Measurements from ENCODE around the gene LUC7L2.
"Not testable (repeated sequence)": the region's sequence is repeated elsewhere in the genome, so short reads cannot be mapped to it uniquely, and the experiment has no call there.

The LUC7L2 gene

DNA sequence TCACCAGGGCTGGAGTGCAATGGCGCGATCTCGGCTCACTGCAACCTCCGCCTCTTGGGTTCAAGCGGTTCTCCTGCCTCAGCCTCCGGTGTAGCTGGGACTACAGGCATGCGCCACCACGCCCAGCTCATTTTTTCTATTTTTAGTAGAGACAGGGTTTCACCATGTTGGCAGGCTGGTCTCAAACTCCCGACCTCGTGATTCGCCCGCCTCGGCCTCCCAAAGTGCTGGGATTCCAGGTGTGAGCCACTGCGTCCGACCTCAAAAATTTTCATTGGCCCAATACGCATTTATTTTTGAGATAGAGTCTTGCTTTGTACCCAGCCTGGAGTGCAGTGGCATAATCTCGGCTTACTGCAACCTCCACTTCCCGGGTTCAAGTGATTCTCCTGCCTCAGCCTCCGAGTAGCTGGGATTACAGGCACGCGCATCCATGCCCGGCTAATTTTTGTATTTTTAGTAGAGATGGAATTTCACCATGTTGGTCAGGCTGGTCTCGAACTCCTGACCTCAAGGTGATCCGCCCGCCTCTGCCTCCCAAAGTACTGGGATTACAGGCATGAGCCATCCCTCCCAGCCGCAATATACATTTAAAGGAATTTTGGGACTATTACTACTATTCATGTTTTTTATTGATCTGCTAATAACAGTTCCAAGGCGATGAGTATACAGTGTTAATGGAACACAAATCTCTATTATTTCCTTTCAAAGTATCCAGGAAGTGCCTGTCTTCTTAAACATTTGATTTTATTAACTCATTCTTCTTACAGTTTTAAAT, 1.8 kb upstream of the LUC7L2 start:
- DNase-seq, result not testable (repeated sequence)

GRCh38 chr7:139358541-139359365, 941 bp upstream of the LUC7L2 start:
- peak; percentile 14 for DNase-seq

GRCh38 chr7:139360210-139360947, 685 bp downstream of the LUC7L2 start:
- peak; percentile 86 for DNase-seq

GRCh38 chr7:139360948-139361307, 1.2 kb downstream of the LUC7L2 start:
- no peak for DNase-seq

DNA sequence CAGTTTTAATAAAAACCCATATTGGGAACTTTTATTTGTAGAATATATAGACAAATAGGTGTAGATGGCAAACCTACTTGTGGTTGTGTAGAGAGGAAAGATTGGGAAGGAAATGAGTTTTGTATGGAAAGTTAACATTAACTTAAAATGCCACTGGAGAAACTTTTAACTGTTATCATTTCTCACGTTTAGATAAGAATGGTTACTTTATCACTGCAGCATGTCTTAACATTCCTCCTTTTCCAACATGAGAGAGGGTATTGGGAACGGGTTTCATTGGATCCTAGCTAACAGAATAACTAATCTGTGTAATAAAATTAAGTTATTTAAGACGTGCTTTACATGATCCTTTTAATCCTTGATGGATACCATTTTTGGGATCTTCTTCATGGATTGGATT, 1.8 kb downstream of the LUC7L2 start:
- DNase-seq, result no peak

- no peak for DNase-seq
Observed at GRCh38 chr7:139362302-139362701, 2.6 kb downstream of the LUC7L2 start.

- DNase-seq, result no peak
Observed at GRCh38 chr7:139362981-139363380, 3.3 kb downstream of the LUC7L2 start.

DNA sequence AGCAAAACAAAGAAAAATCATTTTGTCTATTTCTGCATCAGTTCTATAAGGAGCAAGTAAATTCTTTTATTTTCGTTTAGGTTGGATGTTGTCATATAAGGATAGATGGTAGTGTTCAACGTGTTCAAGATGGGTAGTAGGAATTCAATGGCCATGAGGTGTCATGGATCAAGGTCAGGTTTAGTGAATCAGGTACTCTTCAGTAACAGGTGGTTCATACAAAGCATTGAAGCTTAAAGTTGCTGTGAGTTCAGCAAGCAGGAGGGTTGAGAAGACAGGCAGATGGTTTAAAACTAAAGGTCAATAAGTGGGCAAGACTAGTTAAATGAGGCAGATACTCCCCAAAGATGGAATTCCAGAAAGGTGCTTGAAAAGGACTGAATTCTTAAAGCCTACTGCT, 5.6 kb downstream of the LUC7L2 start:
- DNase-seq, result no peak

GRCh38 chr7:139366400-139366799, 6.7 kb downstream of the LUC7L2 start:
- DNase-seq, result no peak

- no peak for DNase-seq
Observed at GRCh38 chr7:139367438-139368155, 7.9 kb downstream of the LUC7L2 start.

GRCh38 chr7:139370301-139370942, 10.7 kb downstream of the LUC7L2 start:
- DNase-seq, result no peak

DNA sequence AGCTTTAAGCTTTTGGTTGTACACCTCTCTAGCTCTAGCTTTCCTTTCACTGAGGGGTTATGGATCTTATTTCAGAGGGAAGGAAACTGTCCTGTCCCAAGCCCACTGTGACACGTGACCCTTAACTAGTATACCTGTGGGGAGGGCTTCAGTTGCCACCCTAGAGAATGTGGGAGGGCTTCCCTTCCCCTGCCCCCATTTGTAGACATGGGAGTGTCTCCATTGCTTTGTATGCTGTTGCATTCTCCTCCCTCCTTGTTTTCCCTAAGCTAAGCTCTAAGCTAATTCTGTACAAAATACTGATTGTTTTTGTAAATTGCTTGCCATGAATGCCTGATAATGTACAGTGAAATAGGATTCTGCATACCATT, 11.2 kb downstream of the LUC7L2 start:
- DNase-seq, result no peak

DNA sequence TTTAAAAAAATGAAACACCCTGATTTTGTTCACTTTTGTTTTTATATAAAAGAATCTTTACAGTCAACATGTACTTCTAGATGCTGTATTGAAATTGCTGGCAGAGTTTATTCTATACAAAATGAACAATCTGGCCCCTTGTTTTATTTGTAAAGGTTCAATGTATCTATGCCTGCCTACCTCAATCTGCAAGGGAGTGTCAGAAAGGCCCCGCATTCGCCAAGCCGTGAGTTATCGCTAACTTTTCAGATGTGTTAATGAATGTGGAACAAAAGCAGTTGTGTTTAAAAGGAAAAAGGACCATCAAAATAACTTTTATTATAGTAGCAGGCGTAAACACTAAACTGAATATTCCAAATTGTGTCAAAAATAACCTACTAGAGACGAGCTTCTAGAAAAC, 14.6 kb downstream of the LUC7L2 start:
- no peak for DNase-seq

DNA sequence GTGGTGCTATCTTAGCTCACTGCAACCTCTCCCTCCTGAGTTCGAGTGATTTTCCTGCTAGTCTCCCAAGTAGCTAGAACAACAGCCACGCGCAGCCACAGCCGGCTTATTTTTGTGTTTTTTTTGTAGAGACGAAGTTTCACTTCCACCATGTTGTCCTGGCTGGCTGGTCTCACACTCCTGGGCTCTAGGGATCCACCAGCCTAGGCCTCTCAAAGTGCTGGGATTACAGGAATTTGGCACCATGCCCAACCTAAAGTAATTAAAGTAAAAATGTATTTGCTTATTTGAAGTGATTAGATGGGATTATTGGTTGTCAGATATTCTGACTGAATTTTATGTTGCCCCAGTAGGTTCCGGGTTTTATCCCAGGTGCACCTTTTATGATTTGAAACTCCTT, 22.7 kb downstream of the LUC7L2 start:
- DNase-seq, result no peak

GRCh38 chr7:139384611-139385010, 24.9 kb downstream of the LUC7L2 start:
- DNase-seq, result no peak

DNA sequence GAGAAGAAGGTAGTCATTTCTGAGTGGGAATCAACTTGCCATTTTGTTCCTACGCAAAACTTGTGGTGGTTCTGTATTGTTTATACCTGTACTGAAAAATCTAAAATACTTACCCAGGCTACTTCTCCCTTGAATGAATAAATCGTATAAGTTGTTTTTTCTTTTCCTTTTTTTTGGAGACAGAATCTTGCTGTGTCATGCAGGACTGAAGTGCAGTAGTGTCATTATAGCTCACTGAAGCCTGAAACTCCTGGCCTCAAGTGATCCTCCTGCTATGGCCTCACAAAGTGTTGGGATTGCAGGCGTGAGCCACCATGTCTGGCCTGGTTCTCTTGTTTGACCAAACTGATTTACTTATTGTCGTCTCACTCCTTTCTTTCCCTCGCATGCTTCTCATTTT, 27.9 kb downstream of the LUC7L2 start:
- DNase-seq, result no peak

DNA sequence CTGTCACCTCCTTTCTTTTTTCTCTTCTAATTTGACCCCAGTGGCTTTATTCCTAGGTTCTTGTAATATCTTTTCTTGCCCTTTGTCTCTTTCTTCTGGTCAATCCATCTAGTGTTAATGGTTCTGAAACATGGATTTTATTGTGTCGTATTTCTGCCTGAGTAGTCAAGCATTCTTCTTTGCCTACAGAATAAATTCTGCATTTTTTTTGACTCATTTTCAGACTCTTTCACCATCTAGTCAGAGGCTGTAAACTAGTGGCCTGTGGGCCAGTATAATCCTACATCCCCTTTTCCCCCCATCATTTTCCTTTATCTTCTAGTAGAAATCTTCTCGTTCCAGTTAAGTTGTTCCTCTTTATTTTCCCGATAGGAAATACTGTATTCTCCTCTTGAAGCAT, 29.4 kb downstream of the LUC7L2 start:
- DNase-seq, result no peak

GRCh38 chr7:139389774-139390173, 30.1 kb downstream of the LUC7L2 start:
- no peak for DNase-seq

DNA sequence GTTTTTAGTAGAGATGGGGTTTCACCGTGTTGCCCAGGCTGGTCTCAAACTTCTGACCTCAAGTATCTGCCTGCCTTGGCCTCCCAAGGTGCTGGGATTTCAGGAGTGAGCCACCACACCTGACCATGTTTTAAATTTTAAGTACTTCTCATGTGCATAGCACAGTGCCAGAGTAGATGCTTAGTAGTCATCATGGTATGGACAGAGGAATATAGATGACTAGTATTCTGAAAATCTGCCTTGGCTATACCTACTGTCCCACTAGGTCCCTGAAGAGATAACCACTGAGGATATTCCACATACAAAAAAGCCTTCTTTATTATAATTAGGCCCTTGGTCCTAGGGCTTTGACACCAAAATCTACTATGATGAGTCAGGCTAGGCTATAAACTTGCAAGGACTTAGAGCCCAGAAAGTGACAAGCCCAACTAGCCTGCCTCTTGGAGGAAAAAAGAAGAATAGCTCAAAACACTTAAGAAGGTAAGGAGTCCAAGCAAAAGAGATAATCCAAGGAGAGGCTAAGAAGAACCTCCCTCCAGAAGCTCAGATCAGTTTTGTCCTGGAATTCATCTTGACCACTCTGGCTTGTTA, 34.0 kb downstream of the LUC7L2 start:
- no peak for DNase-seq

GRCh38 chr7:139394540-139394939, 34.8 kb downstream of the LUC7L2 start:
- no peak for DNase-seq

DNA sequence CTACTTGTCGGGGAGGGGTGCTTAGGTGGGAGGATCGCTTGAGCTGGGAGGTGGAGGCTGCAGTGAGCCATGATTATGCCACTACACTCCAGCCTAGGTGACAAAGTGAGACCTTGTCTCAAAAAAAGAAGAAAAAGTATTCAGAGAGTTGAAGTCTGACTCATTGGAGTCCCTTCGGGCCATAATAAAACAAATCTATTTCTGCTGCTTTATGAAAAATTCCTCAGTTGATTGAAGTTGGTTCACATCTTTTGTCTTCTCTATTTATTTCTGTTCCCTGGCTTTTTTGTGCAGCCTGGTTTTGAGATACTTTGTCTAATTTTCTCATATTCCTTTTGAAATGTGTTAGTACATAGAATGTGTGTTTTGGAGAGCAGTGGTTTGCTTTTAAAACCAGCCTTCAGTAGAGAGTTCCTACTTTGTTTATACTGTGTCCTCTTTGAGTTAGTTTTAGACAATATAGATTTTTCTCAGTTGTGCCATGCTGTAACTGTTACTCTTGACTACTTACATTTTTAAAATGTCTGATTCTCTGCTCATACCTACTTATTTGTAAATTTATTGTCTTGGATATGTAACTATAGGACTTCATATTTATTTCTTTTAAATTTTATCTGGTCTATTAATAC, 36.7 kb downstream of the LUC7L2 start:
- no peak for DNase-seq

DNA sequence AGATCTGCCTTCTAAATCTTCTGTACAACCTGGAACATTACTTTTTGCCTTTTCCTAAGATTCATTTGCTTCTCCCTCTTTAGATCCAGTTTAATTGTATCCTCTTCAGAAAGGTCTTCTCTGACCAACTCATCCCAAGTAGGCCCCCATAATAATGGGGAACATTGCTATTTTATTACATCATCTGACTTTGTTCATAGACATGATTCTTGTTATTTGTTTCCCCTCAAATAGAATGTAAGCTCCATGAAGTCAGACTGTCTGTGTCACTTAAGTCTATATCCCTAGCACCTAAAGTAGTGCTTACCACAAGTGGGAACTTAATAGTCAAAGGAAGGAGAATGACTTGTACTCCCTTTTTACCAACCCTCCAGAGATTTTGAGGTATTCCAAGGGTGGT, 37.5 kb downstream of the LUC7L2 start:
- no peak for DNase-seq
